Uterus (tissue), 2 donors: ENCODE measurements around the gene GRM5.

Experiments
- CTCF ChIP-seq, 4 experiments: fragments of 200-600 bp in 2 of 4; fragments of 450-650 bp in 2 of 4; sonication (generic) in 2 of 4; IDR thresholded peaks; one replicate each; pipeline ENCODE4 v1.5.1; 2016 to 2019; ENCODE audit warnings: antibody characterized with exemption in 4 of 4, mild to moderate bottlenecking in 2 of 4, moderate library complexity in 1 of 4
- POLR2A ChIP-seq, 2 donors: fragments of 450-650 bp; IDR thresholded peaks; one replicate each; pipeline ENCODE4 v1.6.1; 2016; ENCODE audit warnings: antibody characterized with exemption in 2 of 2, mild to moderate bottlenecking in 1 of 2, moderate library complexity in 1 of 2

DNA sequence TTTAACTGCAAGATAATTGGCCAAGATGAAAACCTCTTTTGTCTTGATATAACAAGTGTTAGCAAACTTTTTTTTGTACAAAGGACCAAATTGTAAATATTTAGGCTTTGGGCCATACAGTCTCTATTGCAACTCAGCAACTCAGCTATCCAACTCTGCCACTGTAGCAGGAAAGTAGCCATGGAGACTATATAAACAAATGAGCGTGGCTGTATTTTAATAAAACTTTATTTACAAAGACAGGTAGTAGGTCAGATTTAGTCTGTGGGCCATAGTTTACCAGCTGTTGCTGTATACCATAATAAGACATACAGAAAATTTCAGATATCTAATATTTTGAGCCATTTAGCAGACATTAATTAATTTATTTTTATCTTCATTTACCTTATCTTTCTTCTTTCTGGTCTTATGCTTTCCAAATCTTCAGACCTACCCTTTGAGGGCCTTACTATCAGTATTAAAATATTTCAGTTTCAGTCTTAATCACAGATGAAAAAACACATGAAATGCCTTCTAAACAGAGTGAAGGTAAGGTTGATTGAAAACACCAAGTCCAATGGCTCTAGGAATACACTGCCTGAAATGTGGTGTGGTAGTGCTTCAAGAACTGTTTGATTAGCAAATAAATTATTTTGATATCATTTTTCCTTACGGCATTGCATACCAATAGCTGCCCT, 471.4 kb downstream of the GRM5 start:
- TF ChIP-seq POLR2A (IDR thresholded peaks at IDR 0.05), result no peak
- TF ChIP-seq CTCF (IDR thresholded peaks at IDR 0.05), result no peak
